ENCODE data around the gene UNK.
A peak's percentile ranks its signal among the peaks of the same experiment; 100 is the strongest.

The UNK gene

DNA sequence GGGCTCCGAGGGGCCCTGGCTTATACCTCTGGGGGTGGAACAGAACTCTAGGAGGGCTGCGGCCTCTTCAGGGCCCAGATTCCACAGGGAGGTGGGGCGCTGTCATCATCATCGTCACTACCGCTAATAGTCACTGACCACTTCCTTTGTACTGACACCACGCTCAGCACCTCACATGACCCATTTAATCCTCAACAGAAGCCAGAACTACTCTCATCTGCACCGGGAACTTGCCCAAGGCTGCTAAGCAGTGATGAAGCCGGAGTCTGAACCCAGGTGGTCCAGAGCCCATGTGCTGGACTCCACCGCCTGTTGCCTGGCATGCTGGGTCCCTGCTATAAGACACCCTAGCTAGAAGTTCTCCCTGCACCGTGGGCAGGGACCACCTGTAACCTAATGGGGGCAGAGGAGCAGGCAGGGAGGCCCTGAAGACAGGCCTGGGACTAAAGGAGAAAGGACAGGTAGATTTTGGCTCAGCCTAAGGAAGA lies 47.6 kb downstream of the UNK start:
- DNase-seq (ENCODE audit: low read depth in 4 of 4, low spot score in 1 of 4): no peak

- DNase-seq (ENCODE audit: low read depth in 4 of 4, low spot score in 1 of 4): no peak
Measured at GRCh38 chr17:75832652-75833400, 48.2 kb downstream of the UNK start.

GRCh38 chr17:75834279-75834920 lies 49.8 kb downstream of the UNK start:
- no peak for DNase-seq (ENCODE audit: low read depth in 4 of 4, low spot score in 1 of 4)

- DNase-seq (ENCODE audit: low read depth in 4 of 4, low spot score in 1 of 4): no peak
Measured at GRCh38 chr17:75834928-75835653, 50.5 kb downstream of the UNK start.

DNA sequence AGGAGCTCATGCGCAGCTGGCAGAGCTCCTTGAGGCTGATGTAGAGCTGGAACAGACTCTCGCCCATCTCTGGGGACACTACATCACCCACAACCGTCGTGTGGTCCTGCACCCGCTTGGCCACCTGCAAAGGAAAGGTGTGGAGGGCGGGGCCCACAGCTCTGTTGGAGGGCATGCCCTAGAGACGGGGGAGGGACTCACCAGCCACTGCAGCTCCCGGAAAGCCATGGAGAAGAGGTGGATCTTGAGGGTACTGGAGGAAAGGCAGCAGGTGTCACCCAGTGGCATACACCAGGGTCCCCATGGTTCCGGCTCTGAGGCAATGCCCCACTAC lies 51.0 kb downstream of the UNK start:
- DNase-seq (ENCODE audit: low read depth in 4 of 4, low spot score in 1 of 4): no peak

DNA sequence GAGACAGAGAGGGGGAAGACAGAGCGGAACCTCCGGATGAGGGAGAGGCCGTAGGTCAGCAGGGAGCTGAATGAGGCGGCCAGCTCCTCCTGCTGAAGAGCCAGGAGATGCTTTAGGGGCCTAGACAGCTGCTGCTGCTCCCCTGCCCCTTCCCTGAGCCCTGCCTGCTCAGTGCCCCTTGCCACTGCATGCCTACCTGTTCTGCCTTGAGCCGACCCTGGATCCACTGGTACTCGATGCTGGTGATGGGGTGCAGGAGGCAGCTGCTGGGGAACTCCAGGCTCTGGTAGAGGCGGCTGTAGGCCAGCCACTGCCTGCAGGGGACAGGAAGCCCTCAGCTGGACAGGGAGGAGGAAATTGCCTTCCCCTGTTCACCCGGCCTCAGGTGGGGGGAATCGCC lies 52.0 kb downstream of the UNK start:
- no peak for DNase-seq (ENCODE audit: low read depth in 4 of 4, low spot score in 1 of 4)

DNA sequence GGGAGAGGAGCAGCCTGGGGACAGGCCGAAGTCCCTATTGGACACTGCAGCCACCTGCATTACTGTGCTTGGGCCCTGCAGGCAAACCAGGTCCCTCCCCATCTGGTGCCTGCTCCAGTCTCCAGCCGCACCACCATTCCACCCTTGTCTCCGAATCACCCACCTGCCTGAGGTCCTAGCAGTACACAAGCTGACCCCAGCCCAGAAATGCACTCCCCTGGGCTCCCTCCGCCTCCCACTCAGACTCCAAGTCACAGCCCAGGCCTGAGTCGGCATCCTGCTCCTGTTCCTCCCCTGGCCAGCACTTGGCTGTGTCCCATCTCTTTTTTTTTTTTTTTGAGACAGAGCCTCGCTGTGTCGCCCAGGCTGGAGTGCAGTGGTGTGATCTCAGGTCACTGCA lies 53.3 kb downstream of the UNK start:
- DNase-seq (ENCODE audit: low read depth in 4 of 4, low spot score in 1 of 4): no peak

DNA sequence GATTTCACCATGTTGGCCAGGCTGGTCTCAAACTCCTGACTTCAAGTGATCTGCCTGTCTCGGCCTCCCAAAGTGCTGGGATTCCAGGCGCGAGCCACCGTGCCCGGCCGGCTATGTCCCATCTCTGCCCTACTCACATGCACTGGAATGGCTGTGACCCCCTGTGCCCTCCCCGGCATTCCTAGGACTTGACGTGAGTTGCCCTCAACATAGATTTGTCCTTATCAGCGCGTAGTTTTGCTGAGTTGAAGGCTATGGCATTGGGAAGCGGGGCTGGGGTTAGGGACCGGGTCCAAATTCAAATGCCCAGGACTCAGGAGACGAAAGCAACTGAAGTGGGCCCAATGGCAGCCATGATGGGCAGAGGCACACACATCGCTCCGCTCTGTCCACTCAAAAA lies 53.8 kb downstream of the UNK start:
- DNase-seq (ENCODE audit: low read depth in 4 of 4, low spot score in 1 of 4): no peak

DNA sequence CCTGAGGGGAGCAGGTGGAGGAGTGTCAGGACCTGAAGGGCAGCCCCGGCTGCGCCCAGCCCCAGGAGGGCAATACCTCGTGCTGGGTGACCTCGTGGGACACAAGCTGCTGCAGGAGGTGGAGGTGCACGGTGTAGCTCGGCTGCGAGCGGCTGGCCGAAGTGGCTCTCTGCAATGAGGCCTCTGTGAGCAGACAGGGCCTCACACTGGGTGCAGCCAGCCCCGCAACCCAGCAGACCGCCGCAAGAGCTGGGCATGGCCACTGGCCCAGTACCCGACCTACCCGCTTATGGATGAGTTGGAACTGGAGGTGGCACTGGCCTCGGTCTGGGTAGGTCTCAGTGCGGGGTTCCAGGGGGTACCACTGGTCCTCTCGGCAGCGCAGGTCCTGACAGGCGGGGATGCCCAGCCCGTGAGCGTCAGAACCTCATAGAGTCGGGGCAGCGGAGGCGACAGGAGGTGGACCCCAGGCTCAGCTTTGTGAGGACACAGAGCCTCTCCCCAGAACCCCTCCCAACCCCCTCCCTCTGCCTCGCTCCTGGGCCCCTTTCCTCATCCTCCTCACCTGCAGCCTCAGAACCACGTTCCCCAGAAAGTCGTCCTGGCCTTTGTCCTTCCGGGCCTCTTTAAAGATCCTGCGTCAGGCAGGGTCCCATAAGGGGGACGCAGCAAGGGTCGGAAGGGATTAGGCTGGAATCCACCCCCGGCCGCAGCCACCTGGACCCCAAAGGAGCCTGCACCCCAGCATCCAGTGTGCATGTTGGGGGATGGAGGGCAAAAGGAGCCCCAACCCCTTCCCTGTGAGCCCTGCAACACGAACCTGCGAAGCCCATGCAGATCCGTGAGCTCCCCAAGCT lies 55.6 kb downstream of the UNK start:
- no peak for DNase-seq (ENCODE audit: low read depth in 4 of 4, low spot score in 1 of 4)

DNA sequence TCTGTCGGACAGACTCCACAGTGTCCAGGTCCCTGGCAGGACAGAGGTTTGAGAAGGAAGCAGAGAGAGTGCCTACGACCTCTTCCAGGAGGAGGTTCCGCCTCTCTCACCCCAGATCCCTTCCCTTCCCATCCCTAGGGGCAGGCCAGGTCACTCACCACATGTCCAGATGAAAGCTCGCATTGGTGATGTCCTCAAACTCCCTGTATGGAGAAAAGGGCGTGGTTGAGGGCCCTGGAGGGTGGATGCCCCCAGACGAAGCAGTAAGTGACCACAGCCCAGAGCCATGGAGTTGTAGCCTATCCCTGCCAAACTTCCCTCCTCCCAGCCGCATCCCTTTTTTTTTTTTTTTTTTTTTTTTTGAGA lies 56.2 kb downstream of the UNK start:
- DNase-seq (ENCODE audit: low read depth in 4 of 4, low spot score in 1 of 4): no peak

DNA sequence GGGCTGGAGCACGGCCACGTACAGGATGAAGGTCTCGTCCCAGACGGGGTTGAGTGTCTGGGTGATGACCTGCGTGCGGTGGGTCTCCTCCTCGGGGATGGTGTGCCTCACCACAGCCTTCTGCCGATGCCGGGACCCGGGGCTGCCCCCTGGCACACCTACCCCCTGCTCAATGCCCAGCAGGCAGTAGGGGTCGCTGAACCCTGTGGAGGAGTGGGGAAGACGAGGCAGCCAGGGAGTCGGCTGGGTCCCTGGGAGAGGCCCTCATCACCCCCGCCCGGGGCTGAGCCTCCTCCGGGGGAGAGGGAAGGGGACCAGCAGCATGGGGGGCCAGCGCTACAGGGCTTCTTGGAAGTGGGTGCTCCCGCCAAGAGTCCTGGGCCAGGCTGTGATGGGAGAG lies 57.8 kb downstream of the UNK start:
- no peak for DNase-seq (ENCODE audit: low read depth in 4 of 4, low spot score in 1 of 4)

DNA sequence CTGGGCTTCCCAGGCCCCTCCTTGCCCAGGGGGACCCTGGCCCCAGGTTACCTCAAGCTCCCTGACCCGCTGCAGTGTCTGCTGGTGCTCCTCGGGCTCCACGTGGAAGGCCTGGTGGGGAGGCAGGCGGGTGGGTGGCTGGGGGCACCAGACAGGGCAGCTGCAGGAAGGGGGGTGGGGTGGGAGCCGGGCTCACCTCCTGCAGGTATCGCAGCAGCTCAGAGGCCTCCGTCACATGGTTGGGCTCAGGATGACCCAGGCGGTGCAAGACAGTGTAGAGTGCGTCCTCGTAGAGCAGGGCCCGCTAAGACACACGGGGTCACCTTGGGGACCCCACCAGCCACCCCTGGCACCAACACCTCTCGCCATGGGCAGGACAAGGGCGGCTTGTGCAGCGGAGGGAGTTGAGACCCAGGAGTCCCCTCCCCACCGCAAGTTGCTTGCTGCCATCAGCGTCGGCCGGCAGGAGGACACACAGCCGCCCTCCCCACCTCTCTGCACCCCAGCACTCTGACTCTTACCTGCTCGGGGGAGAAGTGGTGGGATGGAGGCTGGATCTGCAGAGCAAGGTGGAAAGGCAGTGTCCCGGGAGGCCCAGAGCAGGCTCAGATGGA lies 58.5 kb downstream of the UNK start:
- DNase-seq (ENCODE audit: low read depth in 4 of 4, low spot score in 1 of 4): no peak

DNA sequence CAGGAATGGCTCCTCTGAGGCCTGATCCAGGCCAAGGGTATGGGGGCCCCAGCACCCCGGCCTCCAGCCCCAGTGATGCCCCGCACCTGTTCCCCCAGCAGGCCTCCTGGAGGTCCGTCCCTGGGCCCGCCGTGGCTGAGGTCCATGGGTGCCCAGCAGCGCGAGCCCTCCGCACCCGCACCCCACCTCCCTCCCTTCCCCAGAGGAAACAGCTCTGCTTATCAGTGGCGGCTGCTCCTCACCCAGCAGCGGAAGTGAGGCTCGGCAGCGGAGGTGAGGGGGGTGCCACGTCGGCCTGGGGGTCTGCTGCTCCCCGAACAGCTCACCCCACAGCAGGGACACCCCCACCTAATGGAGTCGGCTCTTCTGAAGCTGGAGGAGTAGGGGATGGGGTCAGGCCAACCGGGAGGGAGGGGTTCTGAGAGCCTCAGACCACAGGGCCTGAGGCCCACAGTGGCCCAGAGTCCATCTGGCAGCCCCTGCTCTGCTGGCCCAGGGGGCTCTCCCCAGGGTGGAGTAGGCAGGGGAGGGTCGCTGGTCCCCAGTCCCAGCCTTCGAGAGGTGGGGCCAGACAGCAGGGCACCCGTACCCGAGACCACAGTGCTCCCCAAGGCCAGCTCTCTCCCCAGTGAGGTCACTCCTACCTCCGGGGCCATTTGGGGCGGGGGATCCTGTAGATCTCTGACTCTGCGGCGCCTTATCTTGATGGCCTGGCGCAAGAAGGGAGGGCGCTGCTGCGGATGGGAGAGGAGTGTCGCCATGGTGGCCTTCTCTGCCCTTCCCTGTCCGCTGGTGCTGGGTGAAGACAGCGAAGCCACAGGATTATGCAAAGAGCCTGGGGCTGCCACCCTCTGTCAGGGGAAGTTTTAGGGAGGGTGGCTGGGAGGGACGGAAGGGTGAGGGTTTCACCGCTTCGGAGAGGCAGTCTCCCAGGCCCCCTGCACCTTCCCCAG lies 59.2 kb downstream of the UNK start, which contains the start of gene UNC13D:
UNC13D (minus strand) TSS at position 828 of the 953 bp plus-strand sequence; CDS start at position 761, 67 bp downstream.
- peak in 1 of 4 experiments; percentile 30 for DNase-seq (ENCODE audit: low read depth in 4 of 4, low spot score in 1 of 4)

DNA sequence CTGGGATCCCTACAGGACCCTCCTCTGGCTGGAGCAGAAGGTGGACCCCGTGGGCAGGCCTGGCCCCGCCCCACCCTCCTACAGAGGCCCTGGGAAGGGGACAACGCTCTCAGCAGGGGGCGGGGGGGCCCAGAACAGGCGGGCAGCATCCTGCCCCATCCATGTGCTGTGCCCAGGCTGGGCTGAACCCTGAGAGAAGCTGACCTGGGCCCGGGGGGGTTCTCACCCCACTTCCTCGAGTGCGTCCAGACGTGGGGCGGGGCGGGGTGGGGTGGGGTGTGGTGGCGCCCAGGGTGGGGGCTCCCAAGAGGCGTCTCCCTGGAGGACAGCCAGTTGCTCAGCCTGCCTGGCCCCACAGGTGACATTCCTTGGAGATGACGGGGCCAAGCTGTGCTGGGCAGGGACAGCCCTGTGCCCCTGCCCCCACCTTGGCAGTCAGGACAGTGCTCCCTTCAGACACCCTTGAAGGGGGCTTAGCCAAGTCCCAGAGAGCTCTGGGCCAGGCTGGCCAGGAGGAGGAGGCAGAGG lies 60.0 kb downstream of the UNK start:
- DNase-seq (ENCODE audit: low read depth in 4 of 4, low spot score in 1 of 4): no peak

DNA sequence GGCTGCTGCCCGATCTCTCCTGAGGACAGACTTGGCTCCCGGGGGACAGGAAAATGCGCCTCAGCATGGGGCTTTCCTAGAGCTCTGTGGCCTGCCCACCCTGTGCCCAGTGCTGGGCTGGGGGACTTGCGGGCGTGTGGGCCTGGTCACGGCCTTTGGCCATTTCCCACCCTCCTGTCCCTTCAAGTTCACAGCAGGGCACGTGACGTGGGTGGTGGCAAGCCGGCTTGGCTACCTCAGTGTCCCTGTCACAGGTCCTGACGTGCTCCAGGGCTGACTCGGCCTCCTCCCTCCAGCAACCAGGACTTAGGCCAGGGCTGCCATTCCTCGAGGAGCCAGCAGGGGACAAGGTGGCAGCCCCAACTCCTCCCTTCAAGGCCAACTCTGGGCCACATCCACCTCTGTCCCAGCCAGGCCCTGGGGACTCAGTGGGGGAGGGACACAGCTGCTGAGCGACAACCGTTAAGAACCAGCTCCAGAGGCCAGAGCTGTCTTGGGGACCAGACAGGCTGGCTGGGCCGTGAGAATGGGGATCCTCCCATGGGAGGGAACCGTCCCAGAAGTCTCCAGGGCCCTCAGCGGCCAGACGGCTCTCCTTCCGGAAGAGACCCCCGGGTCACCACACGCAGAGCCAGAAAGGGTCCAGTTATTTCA lies 60.6 kb downstream of the UNK start:
- peak in 1 of 4 experiments; percentile 16 for DNase-seq (ENCODE audit: low read depth in 4 of 4, low spot score in 1 of 4)

- DNase-seq (ENCODE audit: low read depth in 4 of 4, low spot score in 1 of 4): no peak
Measured at GRCh38 chr17:75845933-75846691, 61.5 kb downstream of the UNK start.

DNA sequence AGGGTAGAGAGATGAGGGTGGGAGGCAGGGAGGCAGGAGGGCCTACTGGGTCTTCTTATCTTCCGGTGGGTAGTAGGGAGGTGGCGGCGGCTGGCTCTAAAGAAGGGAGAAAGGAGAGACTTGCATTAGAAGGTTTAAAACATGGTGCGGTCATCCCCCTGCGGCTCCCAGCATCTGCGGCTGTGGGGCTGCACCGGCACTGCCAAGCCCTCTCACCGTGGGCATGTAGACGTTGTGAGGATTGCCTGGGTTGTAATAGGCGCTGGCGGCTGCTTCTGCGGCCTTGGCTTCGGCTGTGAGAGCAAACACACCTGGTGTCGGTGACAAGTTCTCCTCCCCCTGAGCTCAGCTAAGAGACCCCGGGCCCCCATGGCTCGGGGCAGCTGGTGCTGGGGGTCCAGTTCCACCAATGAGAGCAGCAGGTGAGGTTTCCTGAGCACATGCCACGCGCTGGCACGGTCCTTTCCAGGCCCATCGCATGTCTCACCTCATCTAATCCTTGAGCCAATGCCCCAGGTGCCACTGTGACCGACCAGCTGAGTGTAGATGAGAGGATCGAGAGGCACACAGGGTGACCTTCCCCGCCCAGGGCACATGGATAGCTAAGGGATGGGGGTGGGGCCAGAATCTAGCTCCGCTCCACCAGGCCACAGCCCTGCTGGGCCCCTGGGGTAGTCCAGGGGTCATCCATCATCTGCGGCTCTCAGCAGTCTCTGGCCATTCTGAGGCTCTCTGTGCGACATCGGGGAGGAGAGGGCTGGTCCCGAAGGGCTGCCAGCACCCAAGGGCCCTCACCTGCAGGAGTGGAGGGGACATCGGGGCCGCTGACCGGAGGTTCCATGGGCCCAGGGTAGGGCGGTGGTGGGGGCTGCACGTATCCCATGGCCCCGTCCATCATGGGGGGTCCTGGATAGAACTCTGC lies 62.3 kb downstream of the UNK start:
- no peak for DNase-seq (ENCODE audit: low read depth in 4 of 4, low spot score in 1 of 4)
